SK-N-DZ (cell line): ENCODE measurements around the gene SHFL. TPM values are rescaled to one million over a fixed set of nuclear protein-coding genes. Genes with fewer than 3 reads are reported as not detected.

ENCODE experiments used
- DNase-seq: peaks from one replicate; pipeline ENCODE4 v3.0.0-alpha.2; 2015; ENCODE audit warnings: low spot score
- polyA plus RNA-seq, 2 experiments: library from polyadenylated mRNA; depleted of rRNA; stranded (reverse); fragments of >200 nt; gene quantifications; 2 replicates each; pipeline ENCODE4 v1.2.3, GENCODE V29; 2014

Gene SHFL
- 0.09 and 0.47 TPM in 2 replicates for polyA plus RNA-seq (2014; cell fraction: cytosol; rRNA removed)
- 1.4 and 1.6 TPM in 2 replicates for polyA plus RNA-seq (2014; cell fraction: nucleus; rRNA removed)

- DNase-seq = no peak
Measured at GRCh38 chr19:10085641-10086590, at the start of gene SHFL. Gene SHFL, plus strand, starts transcription at chr19:10086317. Its CDS starts 111 bp downstream, at chr19:10086428.

GRCh38 chr19:10036601-10037071, 49.5 kb upstream of the SHFL start:
- no peak for DNase-seq

GRCh38 chr19:10037367-10037766, 48.8 kb upstream of the SHFL start:
- no peak for DNase-seq

- DNase-seq = no peak
Measured at GRCh38 chr19:10037809-10038208, 48.3 kb upstream of the SHFL start.

- DNase-seq = peak; percentile 57
Measured at GRCh38 chr19:10043286-10043927, 42.7 kb upstream of the SHFL start.

- no peak for DNase-seq
Measured at GRCh38 chr19:10044390-10044789, 41.7 kb upstream of the SHFL start.

- no peak for DNase-seq
Measured at GRCh38 chr19:10045371-10045770, 40.7 kb upstream of the SHFL start.

- DNase-seq = no peak
Measured at GRCh38 chr19:10049626-10050025, 36.5 kb upstream of the SHFL start.

- no peak for DNase-seq
Measured at GRCh38 chr19:10052602-10053360, 33.3 kb upstream of the SHFL start.

GRCh38 chr19:10061717-10062310, 24.3 kb upstream of the SHFL start:
- DNase-seq = no peak

- no peak for DNase-seq
Measured at GRCh38 chr19:10068205-10068604, 17.9 kb upstream of the SHFL start.

- DNase-seq = no peak
Measured at GRCh38 chr19:10069046-10069445, 17.1 kb upstream of the SHFL start.

- no peak for DNase-seq
Measured at GRCh38 chr19:10070730-10071446, 15.2 kb upstream of the SHFL start.

- DNase-seq = no peak
Measured at GRCh38 chr19:10074153-10074552, 12.0 kb upstream of the SHFL start.

- DNase-seq = no peak
Measured at GRCh38 chr19:10076535-10076934, 9.6 kb upstream of the SHFL start.

- no peak for DNase-seq
Measured at GRCh38 chr19:10078329-10078728, 7.8 kb upstream of the SHFL start.

- DNase-seq = no peak
Measured at GRCh38 chr19:10079031-10079453, 7.1 kb upstream of the SHFL start.

GRCh38 chr19:10083911-10084310, 2.2 kb upstream of the SHFL start:
- no peak for DNase-seq

GRCh38 chr19:10084803-10085202, 1.3 kb upstream of the SHFL start:
- no peak for DNase-seq

- no peak for DNase-seq
Measured at GRCh38 chr19:10086591-10087192, 575 bp downstream of the SHFL start.
